Nucleus accumbens (tissue), 56 donors: ENCODE data around the gene GLDC.

Experiments used
- DNase-seq, 56 donors: peaks; one replicate each; lab custom pipeline; 2025; lab: John Stamatoyannopoulos, UW

The GLDC gene

DNA sequence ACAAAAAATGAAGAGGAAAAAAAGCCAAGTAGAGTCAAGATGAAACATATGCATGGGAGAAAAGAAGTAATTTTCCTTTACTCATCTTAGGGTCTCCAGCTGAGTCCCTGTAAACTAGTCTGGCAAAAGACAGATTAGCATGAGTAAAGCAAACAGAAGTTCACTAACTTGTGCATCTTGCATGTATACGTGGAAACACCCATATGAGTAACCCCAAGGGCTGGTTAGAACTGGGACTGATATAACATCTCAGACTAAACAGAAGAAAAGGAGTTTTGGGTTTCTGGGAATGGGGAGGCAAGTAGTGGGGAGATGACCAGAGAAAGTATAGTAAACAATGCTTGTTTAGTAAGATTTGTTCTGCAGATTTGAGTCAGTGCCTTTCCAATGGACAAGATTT lies 20.1 kb upstream of the GLDC start:
- no peak for DNase-seq

GRCh38 chr9:6664204-6664680 lies 18.7 kb upstream of the GLDC start:
- DNase-seq = no peak

GRCh38 chr9:6660512-6660911 lies 15.0 kb upstream of the GLDC start:
- DNase-seq = no peak

DNA sequence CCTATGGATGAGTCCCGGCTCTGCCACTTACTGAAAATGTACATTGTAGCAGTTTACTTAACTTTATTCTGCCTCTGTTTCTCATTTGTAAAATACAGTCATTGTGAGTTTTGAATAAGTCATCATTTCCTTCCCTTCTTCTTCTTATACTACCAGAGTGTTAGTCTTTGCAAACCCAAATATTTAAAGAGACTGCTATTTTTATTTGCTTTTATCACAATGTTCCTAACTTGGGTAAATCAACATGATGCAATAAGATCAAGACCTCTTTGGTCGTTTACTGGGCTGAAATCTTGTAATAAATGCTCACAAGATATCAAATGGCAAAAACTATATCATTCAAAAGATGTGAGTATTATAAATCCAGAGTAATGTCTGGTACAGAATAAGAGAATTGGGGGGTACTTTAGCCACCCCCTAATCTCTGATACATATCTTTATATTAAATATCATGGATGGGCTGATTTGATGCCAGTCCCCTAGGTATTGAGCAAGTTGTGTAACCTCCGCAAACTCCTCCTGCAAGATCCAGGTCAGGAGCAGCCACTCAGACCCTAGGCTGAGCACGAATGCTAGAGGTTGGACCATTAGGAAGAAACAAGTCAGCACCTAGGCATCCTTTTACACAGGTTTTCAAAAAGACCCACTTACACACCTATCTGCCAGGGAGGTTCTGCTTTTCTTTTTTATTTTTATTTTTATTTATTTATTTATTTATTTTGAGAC lies 13.3 kb upstream of the GLDC start:
- DNase-seq = no peak

GRCh38 chr9:6656614-6657300 lies 11.2 kb upstream of the GLDC start:
- no peak for DNase-seq

DNA sequence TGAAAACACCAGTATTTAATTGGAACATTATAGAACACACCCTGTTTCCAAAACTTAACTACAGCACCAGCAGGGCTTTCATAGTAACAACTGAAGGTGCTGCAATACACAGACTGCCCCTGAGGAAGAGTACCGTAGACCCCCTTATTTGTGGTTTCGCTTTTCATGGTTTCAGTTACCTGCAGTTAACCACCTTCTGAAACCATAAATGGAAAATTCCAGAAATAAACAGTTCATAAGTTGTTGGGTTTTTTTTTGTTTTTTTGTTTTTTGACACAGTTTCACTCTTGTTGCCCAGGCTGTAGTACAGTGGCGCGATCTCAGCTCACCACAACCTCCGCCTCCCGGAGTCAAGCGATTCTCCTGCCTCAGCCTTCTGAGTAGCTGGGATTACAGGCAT lies 9.5 kb upstream of the GLDC start:
- no peak for DNase-seq

GRCh38 chr9:6646293-6646636 lies 736 bp upstream of the GLDC start:
- no peak for DNase-seq

DNA sequence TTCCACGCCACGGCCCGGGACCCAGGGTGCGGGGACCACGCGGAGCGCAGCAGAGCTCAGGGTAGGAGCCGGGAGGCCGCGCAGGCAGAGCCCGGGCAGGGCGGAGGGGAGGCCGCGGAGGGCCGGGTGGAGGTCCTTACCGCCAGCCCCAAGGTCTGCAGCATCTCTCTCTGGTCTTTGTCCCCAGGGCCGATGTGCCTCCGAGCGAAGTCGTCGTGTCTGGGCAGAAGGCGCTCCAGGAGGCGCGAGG lies 499 bp downstream of the GLDC start:
- peak in 3 of 56 donors; percentile 3 to 9 (median 7) for DNase-seq

- DNase-seq = no peak
These were observed 1.0 kb downstream of the GLDC start for GRCh38 chr9:6644346-6645104.

GRCh38 chr9:6641961-6642360 lies 3.6 kb downstream of the GLDC start:
- DNase-seq = no peak

GRCh38 chr9:6641561-6641960 lies 4.0 kb downstream of the GLDC start:
- no peak for DNase-seq

DNA sequence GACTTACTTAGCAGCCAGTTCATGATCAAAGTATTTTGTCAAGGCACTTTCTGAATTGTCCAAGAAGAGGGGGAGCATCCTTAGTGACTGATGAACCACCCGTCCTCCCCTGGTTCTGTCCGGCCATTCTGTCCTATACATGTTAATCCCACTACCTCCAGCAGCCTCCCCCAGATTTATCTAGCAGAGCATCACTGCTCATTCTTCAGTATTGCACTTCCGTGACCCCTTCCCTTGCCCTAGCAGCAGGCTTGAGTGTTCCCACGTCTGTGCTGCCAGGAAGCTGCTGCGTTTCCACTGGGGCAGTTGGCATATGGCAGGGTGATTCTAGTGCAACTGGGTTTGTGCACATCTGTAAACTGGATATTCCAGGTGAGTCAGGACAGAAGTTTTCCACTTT lies 4.5 kb downstream of the GLDC start:
- no peak for DNase-seq

GRCh38 chr9:6640268-6641051 lies 5.1 kb downstream of the GLDC start:
- peak in 1 of 56 donors; percentile 30 for DNase-seq

- no peak for DNase-seq
These were observed 5.9 kb downstream of the GLDC start for GRCh38 chr9:6639622-6640021.

DNA sequence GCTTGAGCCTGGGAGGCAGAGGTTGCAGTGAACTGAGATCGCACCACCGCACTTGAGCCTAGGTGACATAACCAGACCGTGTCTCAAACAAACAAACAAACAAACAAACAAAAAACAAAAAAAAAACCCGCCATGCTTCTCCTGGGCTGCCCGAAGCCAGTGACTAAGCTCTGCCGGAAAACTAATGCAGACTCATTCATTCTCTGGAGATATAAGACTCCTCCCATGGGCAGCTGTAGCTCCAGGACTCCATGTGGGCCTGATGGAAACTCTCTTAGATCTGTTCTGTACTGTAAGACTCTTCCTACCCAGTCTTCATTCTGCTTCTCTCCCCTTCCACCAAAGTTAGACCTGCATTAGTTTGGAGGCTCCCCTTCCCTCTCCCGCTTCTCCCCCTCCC lies 11.1 kb downstream of the GLDC start:
- no peak for DNase-seq

- no peak for DNase-seq
These were observed 12.2 kb downstream of the GLDC start for GRCh38 chr9:6633378-6633777.

- DNase-seq = no peak
These were observed 12.9 kb downstream of the GLDC start for GRCh38 chr9:6632516-6633183.

GRCh38 chr9:6631207-6631512 lies 14.4 kb downstream of the GLDC start:
- no peak for DNase-seq

GRCh38 chr9:6630502-6631206 lies 14.9 kb downstream of the GLDC start:
- DNase-seq = no peak

DNA sequence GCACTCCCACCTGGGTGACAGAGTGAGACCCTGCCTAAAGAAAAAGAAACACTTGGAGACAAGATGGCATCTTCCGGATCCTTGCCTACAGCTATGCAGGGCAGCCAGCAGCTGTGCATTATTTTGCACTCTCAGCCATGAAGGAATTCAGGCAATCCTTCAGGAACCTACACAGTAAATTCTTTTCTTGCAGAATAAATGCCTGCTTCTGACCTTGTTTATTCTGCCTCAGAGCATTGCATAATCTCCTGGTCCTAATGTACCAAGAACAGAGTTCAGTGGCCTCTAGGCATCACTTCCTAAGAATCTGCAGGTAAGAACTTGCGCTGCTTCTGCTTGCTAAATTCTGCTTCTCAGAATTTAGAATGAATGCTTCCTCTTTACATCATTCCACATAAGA lies 16.8 kb downstream of the GLDC start:
- no peak for DNase-seq
